Upper lobe of right lung (tissue), 1 donor: ENCODE data around the gene COX8A. TPM values are rescaled to one million over a fixed set of nuclear protein-coding genes. Genes with fewer than 3 reads are reported as not detected.

Experiments
- ATAC-seq: fragments of 200-7000 bp; cut with Tn5 transposase; one replicate; pipeline ENCODE4 v1.9.1; 2020; ENCODE audit warnings: mild to moderate bottlenecking, moderate library complexity
- DNase-seq: peaks from one replicate; pipeline ENCODE4 v3.0.0-alpha.2; 2020
- H3K27ac ChIP-seq: fragments of 200-600 bp; one replicate; pipeline ENCODE4 v1.8.0; 2022
- H3K27me3 ChIP-seq: fragments of 200-600 bp; one replicate; pipeline ENCODE4 v1.8.0; 2022; ENCODE audit warnings: mild to moderate bottlenecking
- H3K36me3 ChIP-seq: fragments of 200-600 bp; one replicate; pipeline ENCODE4 v1.8.0; 2022
- H3K4me1 ChIP-seq: fragments of 200-600 bp; one replicate; pipeline ENCODE4 v1.8.0; 2022
- H3K4me3 ChIP-seq: fragments of 200-600 bp; one replicate; pipeline ENCODE4 v1.8.0; 2022; ENCODE audit warnings: mild to moderate bottlenecking
- H3K9me3 ChIP-seq: fragments of 200-600 bp; one replicate; pipeline ENCODE4 v1.8.0; 2022
- CTCF ChIP-seq: fragments of 200-600 bp; IDR thresholded peaks from one replicate; pipeline ENCODE4 v1.8.0; 2022; ENCODE audit warnings: antibody characterized with exemption
- intact Hi-C: fragments of 100-400 bp; cut with DNase I; formaldehyde crosslinking; loops from one replicate; pipeline ENCODE4 v1.11.0; 2022
- total RNA-seq: library from RNA; stranded (reverse); fragmentation: NEBNext Ultra II Directional; extraction: Animal tissue kit (Norgen Biotek cat#: 25700); gene quantifications from one replicate; pipeline ENCODE4 v1.2.1, GENCODE V29; 2021
- donor health status: DM: no; HTN: yes; CAD: no; lungs with severe emphysema.

Gene COX8A
- total RNA-seq, 1 donor from 2014 or later: 199 TPM

GRCh38 chr11:64021757-64022093 lies 47.3 kb downstream of the COX8A start:
- H3K27me3 ChIP-seq: no peaks in the 10 kb centered on the region
- TF ChIP-seq CTCF: no peak
- H3K36me3 ChIP-seq: no peaks in the 10 kb centered on the region
- ATAC-seq (no peak), DNase-seq (no peak)
- H3K27ac ChIP-seq: no peak overlapping the region
- H3K4me3 ChIP-seq: no peak overlapping the region
- no peaks in the 10 kb centered on the region for H3K4me1 ChIP-seq
- no peaks in the 10 kb centered on the region for H3K9me3 ChIP-seq
- intact Hi-C loops: no loop called here

GRCh38 chr11:64022125-64022784 lies 47.8 kb downstream of the COX8A start:
- Histone ChIP-seq H3K36me3 (no peaks in the 10 kb centered on the region), H3K4me3 (no peak overlapping the region), H3K4me1 (no peaks in the 10 kb centered on the region), H3K27me3 (no peaks in the 10 kb centered on the region), H3K9me3 (no peaks in the 10 kb centered on the region), H3K27ac (no peak overlapping the region)
- no peak for TF ChIP-seq CTCF
- no peak for ATAC-seq
- intact Hi-C loops: no loop called here
- DNase-seq: no peak

- Histone ChIP-seq H3K36me3 (no peaks in the 10 kb centered on the region), H3K4me1 (peaks cover 7% of the 10 kb centered on the region), H3K27me3 (no peaks in the 10 kb centered on the region), H3K27ac (no peak overlapping the region), H3K4me3 (no peak overlapping the region), H3K9me3 (no peaks in the 10 kb centered on the region)
- TF ChIP-seq CTCF: no peak
- no peak for ATAC-seq
- DNase-seq: no peak
- intact Hi-C loops: no loop called here
Observed at GRCh38 chr11:64023712-64024710, 49.6 kb downstream of the COX8A start.

- intact Hi-C loops: no loop called here
- no peak for ATAC-seq
Observed at GRCh38 chr11:64025205-64025604, 50.8 kb downstream of the COX8A start.

More at GRCh38 chr11:64025205-64025604, 50.8 kb downstream of the COX8A start:
- no peak for TF ChIP-seq CTCF
- Histone ChIP-seq H3K27ac (no peak overlapping the region), H3K9me3 (no peaks in the 10 kb centered on the region), H3K27me3 (no peaks in the 10 kb centered on the region), H3K4me1 (peaks cover 7% of the 10 kb centered on the region), H3K36me3 (no peaks in the 10 kb centered on the region), H3K4me3 (no peak overlapping the region)
- no peak for DNase-seq

Other genes starting within 250 kb of the COX8A start
- gene ZFTA, start 205.8 kb upstream of the COX8A start, total RNA-seq: 9.5 TPM
- gene SPINDOC, start 161.2 kb upstream of the COX8A start, total RNA-seq: 20.3 TPM
- gene MARK2, start 135.5 kb upstream of the COX8A start, total RNA-seq: 40.7 TPM
- gene RCOR2, start 57.5 kb upstream of the COX8A start, total RNA-seq: 0.69 TPM
- gene NAA40, start 35.6 kb upstream of the COX8A start, total RNA-seq: 15.7 TPM
- 60.6 TPM for gene OTUB1, start 11.8 kb downstream of the COX8A start, total RNA-seq
- not detected for gene FLRT1, start 61.3 kb downstream of the COX8A start, total RNA-seq
- 15.8 TPM for gene MACROD1, start 191.5 kb downstream of the COX8A start, total RNA-seq
- 110 TPM for gene STIP1, start 211.6 kb downstream of the COX8A start, total RNA-seq
- gene FERMT3, start 232.1 kb downstream of the COX8A start, total RNA-seq: 73.1 TPM